Nephron (organoid): ENCODE measurements around the gene MICU2.

Experiments
- H3K27ac Mint-ChIP-seq, 3 experiments: 2 replicates each; pipeline ENCODE4 v1.8.0; 2020; ENCODE audit warnings: mixed read lengths in 3 of 3, mild to moderate bottlenecking in 2 of 3, moderate library complexity in 1 of 3
- H3K27me3 Mint-ChIP-seq: 2 replicates; pipeline ENCODE4 v1.8.0; 2021; ENCODE audit warnings: low read depth, mild to moderate bottlenecking, moderate library complexity, mixed read lengths
- H3K36me3 Mint-ChIP-seq: 2 replicates; pipeline ENCODE4 v1.8.0; 2020; ENCODE audit warnings: low read depth, mixed read lengths
- H3K4me1 Mint-ChIP-seq: 2 replicates; pipeline ENCODE4 v1.8.0; 2020; ENCODE audit warnings: mixed read lengths
- H3K4me3 Mint-ChIP-seq, 3 experiments: 2 replicates each; pipeline ENCODE4 v1.8.0; 2020; ENCODE audit warnings: mild to moderate bottlenecking in 3 of 3, mixed read lengths in 3 of 3, moderate library complexity in 2 of 3
- H3K9me3 Mint-ChIP-seq: 2 replicates; pipeline ENCODE4 v1.8.0; 2020; ENCODE audit warnings: mixed read lengths
- CTCF ChIP-seq, 3 experiments: fragments of 200-600 bp; sonication (generic); IDR thresholded peaks; one replicate each; pipeline ENCODE4 v1.5.0; 2021; ENCODE audit warnings: antibody characterized with exemption in 3 of 3; ENCODE audit not compliant: unreplicated experiment in 3 of 3

The MICU2 gene

GRCh38 chr13:21546372-21546771 is 57.6 kb downstream of the MICU2 start:
- peaks cover 8% of the 10 kb centered on the region for H3K4me1 Mint-ChIP-seq
- H3K4me3 Mint-ChIP-seq, result no peak overlapping the region
- no peaks in the 10 kb centered on the region for H3K27me3 Mint-ChIP-seq
- H3K27ac Mint-ChIP-seq, result peak overlapping the region in 1 of 3 experiments; percentile 2
- no peak for TF ChIP-seq CTCF (IDR thresholded peaks at IDR 0.05; ENCODE audit: unreplicated experiment in 3 of 3)
- peaks cover 34% of the 10 kb centered on the region for H3K36me3 Mint-ChIP-seq
- no peaks in the 10 kb centered on the region for H3K9me3 Mint-ChIP-seq

- peaks cover 17% of the 10 kb centered on the region for H3K4me1 Mint-ChIP-seq
- no peak overlapping the region for H3K4me3 Mint-ChIP-seq
- TF ChIP-seq CTCF (IDR thresholded peaks at IDR 0.05; ENCODE audit: unreplicated experiment in 3 of 3), result no peak
- H3K9me3 Mint-ChIP-seq, result no peaks in the 10 kb centered on the region
- H3K36me3 Mint-ChIP-seq, result peaks cover 34% of the 10 kb centered on the region
- no peak overlapping the region for H3K27ac Mint-ChIP-seq
- H3K27me3 Mint-ChIP-seq, result no peaks in the 10 kb centered on the region
Observed at GRCh38 chr13:21544515-21544914, 59.5 kb downstream of the MICU2 start.

GRCh38 chr13:21542563-21542962 is 61.4 kb downstream of the MICU2 start:
- no peak for TF ChIP-seq CTCF (IDR thresholded peaks at IDR 0.05; ENCODE audit: unreplicated experiment in 3 of 3)
- H3K9me3 Mint-ChIP-seq, result no peaks in the 10 kb centered on the region
- peaks cover 17% of the 10 kb centered on the region for H3K4me1 Mint-ChIP-seq
- H3K36me3 Mint-ChIP-seq, result peaks cover 46% of the 10 kb centered on the region
- no peaks in the 10 kb centered on the region for H3K27me3 Mint-ChIP-seq
- H3K27ac Mint-ChIP-seq, result peak overlapping the region in 1 of 3 experiments; percentile 45
- H3K4me3 Mint-ChIP-seq, result no peak overlapping the region

- Mint-ChIP-seq H3K36me3 (peaks cover 49% of the 10 kb centered on the region), H3K9me3 (no peaks in the 10 kb centered on the region), H3K4me3 (no peak overlapping the region), H3K27me3 (no peaks in the 10 kb centered on the region), H3K4me1 (peaks cover 17% of the 10 kb centered on the region), H3K27ac (peak overlapping the region in 1 of 3 experiments; percentile 45)
- no peak for TF ChIP-seq CTCF (IDR thresholded peaks at IDR 0.05; ENCODE audit: unreplicated experiment in 3 of 3)
Observed at GRCh38 chr13:21541980-21542379, 62.0 kb downstream of the MICU2 start.

- Mint-ChIP-seq H3K4me3 (no peak overlapping the region), H3K27ac (no peak overlapping the region), H3K36me3 (peaks cover 53% of the 10 kb centered on the region), H3K27me3 (no peaks in the 10 kb centered on the region), H3K9me3 (no peaks in the 10 kb centered on the region), H3K4me1 (peaks cover 17% of the 10 kb centered on the region)
- no peak for TF ChIP-seq CTCF (IDR thresholded peaks at IDR 0.05; ENCODE audit: unreplicated experiment in 3 of 3)
Observed at GRCh38 chr13:21541271-21541670, 62.7 kb downstream of the MICU2 start.

- Mint-ChIP-seq H3K27ac (no peak overlapping the region), H3K36me3 (peaks cover 42% of the 10 kb centered on the region), H3K4me1 (peaks cover 17% of the 10 kb centered on the region), H3K27me3 (no peaks in the 10 kb centered on the region), H3K9me3 (no peaks in the 10 kb centered on the region), H3K4me3 (no peak overlapping the region)
- TF ChIP-seq CTCF (IDR thresholded peaks at IDR 0.05; ENCODE audit: unreplicated experiment in 3 of 3), result no peak
Observed at GRCh38 chr13:21539687-21540086, 64.3 kb downstream of the MICU2 start.
